SH-SY5Y (cell line): ENCODE measurements around the gene RNF145.

Experiments
- GATA2 ChIP-seq: IDR thresholded peaks from 2 replicates; pipeline ENCODE4 v1.6.1; 2011; ENCODE audit warnings: mild to moderate bottlenecking, low read depth, low read length
- GATA3 ChIP-seq: IDR thresholded peaks from 2 replicates; pipeline ENCODE4 v1.6.1; 2011; ENCODE audit warnings: low read depth, mild to moderate bottlenecking, low read length, moderate library complexity

RNF145 gene

GRCh38 chr5:159184858-159185381 is 24.4 kb downstream of the RNF145 start:
- TF ChIP-seq GATA3 (no peak), GATA2 (no peak)

GRCh38 chr5:159184236-159184635 is 25.1 kb downstream of the RNF145 start:
- TF ChIP-seq GATA3 (no peak), GATA2 (no peak)

- TF ChIP-seq GATA2 (no peak), GATA3 (no peak)
These were observed 26.1 kb downstream of the RNF145 start for GRCh38 chr5:159183247-159183646.

GRCh38 chr5:159182691-159183090 is 26.7 kb downstream of the RNF145 start:
- TF ChIP-seq GATA3, result no peak
- no peak for TF ChIP-seq GATA2

- TF ChIP-seq GATA3 (no peak), GATA2 (no peak)
These were observed 27.7 kb downstream of the RNF145 start for GRCh38 chr5:159181651-159182050.

GRCh38 chr5:159181152-159181551 is 28.2 kb downstream of the RNF145 start:
- TF ChIP-seq GATA2, result no peak
- TF ChIP-seq GATA3, result no peak

- TF ChIP-seq GATA3, result no peak
- no peak for TF ChIP-seq GATA2
These were observed 29.6 kb downstream of the RNF145 start for GRCh38 chr5:159179529-159180305.

GRCh38 chr5:159178978-159179377 is 30.4 kb downstream of the RNF145 start:
- TF ChIP-seq GATA3, result no peak
- TF ChIP-seq GATA2, result no peak

- no peak for TF ChIP-seq GATA2
- no peak for TF ChIP-seq GATA3
These were observed 33.8 kb downstream of the RNF145 start for GRCh38 chr5:159175547-159175946.

GRCh38 chr5:159174511-159175168 is 34.7 kb downstream of the RNF145 start:
- no peak for TF ChIP-seq GATA2
- no peak for TF ChIP-seq GATA3

- TF ChIP-seq GATA3, result no peak
- no peak for TF ChIP-seq GATA2
These were observed 38.1 kb downstream of the RNF145 start for GRCh38 chr5:159171274-159171673.

GRCh38 chr5:159170021-159170420 is 39.3 kb downstream of the RNF145 start:
- TF ChIP-seq GATA3 (no peak), GATA2 (no peak)

GRCh38 chr5:159166416-159166815 is 42.9 kb downstream of the RNF145 start:
- TF ChIP-seq GATA3 (no peak), GATA2 (no peak)

GRCh38 chr5:159163701-159164046 is 45.7 kb downstream of the RNF145 start:
- TF ChIP-seq GATA2 (no peak), GATA3 (no peak)

GRCh38 chr5:159163027-159163700 is 46.2 kb downstream of the RNF145 start:
- TF ChIP-seq GATA2, result no peak
- TF ChIP-seq GATA3, result no peak
